ENCODE measurements around the gene DRD2.

DNA sequence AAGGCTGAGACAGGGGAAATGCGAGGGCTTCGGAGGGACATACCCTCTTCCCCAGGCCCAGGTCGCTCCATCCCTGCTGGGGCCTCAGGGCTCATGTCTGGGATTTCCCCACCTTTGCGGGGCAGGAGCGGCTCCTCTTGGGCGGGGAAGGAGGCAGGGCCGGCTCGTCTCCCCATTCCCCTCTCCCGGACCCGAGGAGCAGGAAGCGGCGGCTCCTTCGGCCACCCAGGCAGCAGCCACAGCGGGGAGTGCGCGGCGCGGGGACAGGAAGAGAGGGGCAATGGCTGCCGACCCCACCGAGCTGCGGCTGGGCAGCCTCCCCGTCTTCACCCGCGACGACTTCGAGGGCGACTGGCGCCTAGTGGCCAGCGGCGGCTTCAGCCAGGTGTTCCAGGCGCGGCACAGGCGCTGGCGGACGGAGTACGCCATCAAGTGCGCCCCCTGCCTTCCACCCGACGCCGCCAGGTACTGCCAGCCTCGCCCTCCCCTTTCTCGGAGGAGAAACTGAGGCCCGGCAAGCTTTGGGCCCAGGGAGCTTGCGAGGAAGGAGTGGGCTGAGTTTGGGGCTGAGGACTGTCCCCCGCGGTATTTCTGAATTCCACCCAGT lies 87.5 kb downstream of the DRD2 start, which contains the start of gene ANKK1:
- TF ChIP-seq, protein P1, sequence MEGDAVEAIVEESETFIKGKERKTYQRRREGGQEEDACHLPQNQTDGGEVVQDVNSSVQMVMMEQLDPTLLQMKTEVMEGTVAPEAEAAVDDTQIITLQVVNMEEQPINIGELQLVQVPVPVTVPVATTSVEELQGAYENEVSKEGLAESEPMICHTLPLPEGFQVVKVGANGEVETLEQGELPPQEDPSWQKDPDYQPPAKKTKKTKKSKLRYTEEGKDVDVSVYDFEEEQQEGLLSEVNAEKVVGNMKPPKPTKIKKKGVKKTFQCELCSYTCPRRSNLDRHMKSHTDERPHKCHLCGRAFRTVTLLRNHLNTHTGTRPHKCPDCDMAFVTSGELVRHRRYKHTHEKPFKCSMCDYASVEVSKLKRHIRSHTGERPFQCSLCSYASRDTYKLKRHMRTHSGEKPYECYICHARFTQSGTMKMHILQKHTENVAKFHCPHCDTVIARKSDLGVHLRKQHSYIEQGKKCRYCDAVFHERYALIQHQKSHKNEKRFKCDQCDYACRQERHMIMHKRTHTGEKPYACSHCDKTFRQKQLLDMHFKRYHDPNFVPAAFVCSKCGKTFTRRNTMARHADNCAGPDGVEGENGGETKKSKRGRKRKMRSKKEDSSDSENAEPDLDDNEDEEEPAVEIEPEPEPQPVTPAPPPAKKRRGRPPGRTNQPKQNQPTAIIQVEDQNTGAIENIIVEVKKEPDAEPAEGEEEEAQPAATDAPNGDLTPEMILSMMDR (tag by site-specific recombination; IDR thresholded peaks at IDR 0.05), result no peak
- TF ChIP-seq, protein P2, sequence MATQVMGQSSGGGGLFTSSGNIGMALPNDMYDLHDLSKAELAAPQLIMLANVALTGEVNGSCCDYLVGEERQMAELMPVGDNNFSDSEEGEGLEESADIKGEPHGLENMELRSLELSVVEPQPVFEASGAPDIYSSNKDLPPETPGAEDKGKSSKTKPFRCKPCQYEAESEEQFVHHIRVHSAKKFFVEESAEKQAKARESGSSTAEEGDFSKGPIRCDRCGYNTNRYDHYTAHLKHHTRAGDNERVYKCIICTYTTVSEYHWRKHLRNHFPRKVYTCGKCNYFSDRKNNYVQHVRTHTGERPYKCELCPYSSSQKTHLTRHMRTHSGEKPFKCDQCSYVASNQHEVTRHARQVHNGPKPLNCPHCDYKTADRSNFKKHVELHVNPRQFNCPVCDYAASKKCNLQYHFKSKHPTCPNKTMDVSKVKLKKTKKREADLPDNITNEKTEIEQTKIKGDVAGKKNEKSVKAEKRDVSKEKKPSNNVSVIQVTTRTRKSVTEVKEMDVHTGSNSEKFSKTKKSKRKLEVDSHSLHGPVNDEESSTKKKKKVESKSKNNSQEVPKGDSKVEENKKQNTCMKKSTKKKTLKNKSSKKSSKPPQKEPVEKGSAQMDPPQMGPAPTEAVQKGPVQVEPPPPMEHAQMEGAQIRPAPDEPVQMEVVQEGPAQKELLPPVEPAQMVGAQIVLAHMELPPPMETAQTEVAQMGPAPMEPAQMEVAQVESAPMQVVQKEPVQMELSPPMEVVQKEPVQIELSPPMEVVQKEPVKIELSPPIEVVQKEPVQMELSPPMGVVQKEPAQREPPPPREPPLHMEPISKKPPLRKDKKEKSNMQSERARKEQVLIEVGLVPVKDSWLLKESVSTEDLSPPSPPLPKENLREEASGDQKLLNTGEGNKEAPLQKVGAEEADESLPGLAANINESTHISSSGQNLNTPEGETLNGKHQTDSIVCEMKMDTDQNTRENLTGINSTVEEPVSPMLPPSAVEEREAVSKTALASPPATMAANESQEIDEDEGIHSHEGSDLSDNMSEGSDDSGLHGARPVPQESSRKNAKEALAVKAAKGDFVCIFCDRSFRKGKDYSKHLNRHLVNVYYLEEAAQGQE (tag by site-specific recombination; IDR thresholded peaks at IDR 0.05), result no peak
- no peak for TF ChIP-seq TCF7L2 (IDR thresholded peaks at IDR 0.05; ENCODE audit: borderline replicate concordance, low read depth, low read length)
- TF ChIP-seq, protein P3, sequence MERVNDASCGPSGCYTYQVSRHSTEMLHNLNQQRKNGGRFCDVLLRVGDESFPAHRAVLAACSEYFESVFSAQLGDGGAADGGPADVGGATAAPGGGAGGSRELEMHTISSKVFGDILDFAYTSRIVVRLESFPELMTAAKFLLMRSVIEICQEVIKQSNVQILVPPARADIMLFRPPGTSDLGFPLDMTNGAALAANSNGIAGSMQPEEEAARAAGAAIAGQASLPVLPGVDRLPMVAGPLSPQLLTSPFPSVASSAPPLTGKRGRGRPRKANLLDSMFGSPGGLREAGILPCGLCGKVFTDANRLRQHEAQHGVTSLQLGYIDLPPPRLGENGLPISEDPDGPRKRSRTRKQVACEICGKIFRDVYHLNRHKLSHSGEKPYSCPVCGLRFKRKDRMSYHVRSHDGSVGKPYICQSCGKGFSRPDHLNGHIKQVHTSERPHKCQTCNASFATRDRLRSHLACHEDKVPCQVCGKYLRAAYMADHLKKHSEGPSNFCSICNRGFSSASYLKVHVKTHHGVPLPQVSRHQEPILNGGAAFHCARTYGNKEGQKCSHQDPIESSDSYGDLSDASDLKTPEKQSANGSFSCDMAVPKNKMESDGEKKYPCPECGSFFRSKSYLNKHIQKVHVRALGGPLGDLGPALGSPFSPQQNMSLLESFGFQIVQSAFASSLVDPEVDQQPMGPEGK (tag by site-specific recombination; IDR thresholded peaks at IDR 0.05), result no peak
- no peak for TF ChIP-seq ZNF174 (tag by site-specific recombination; IDR thresholded peaks at IDR 0.05)
- TF ChIP-seq ZNF324 (tag by site-specific recombination; IDR thresholded peaks at IDR 0.05), result no peak
- no peak for TF ChIP-seq GLIS2 (tag by site-specific recombination; IDR thresholded peaks at IDR 0.05)
- no peak for TF ChIP-seq ZNF792 (tag by site-specific recombination; IDR thresholded peaks at IDR 0.05)
- TF ChIP-seq ZNF311 (tag by site-specific recombination; IDR thresholded peaks at IDR 0.05; ENCODE audit: borderline replicate concordance), result no peak

All from HEK293 (cell line).